Measurements from ENCODE around the gene COL26A1.
A peak's percentile ranks its signal among the peaks of the same experiment; 100 is the strongest.

The COL26A1 gene

GRCh38 chr7:101363196-101363733 is 590 bp downstream of the COL26A1 start:
- no peaks in the 10 kb centered on the region for H3K9me3 ChIP-seq (ENCODE audit: control insufficient read depth, insufficient read depth, low read depth, low read length)
- CTCF ChIA-PET, result interaction anchor here (0.6 to 3.1 kb wide), 6 partner anchors 10 to 175 kb away, joined by 3 to 37 read pairs (median 4); partner anchors contain the start of gene IFT22
- POLR2A ChIA-PET, result interaction anchor here (0.6 to 2.5 kb wide), 6 partner anchors 12 to 132 kb away, joined by 3 to 14 read pairs (median 4); partner anchors contain the start of gene IFT22
- H3K27ac ChIP-seq (ENCODE audit: extremely low read depth, low read depth, low read length), result peak overlapping the region; percentile 66; the same call in 1 of the 2 replicates
- no peaks in the 10 kb centered on the region for H3K4me1 ChIP-seq (ENCODE audit: control insufficient read depth, insufficient read depth, low read length)
- TF ChIP-seq HOXA7 (CRISPR knock-in tag; IDR thresholded peaks at IDR 0.05; ENCODE audit: borderline replicate concordance) (no peak), ZNF266 (tag by site-specific recombination; IDR thresholded peaks at IDR 0.05; ENCODE audit: low read depth) (no peak), AEBP2 (tag by site-specific recombination; IDR thresholded peaks at IDR 0.05; ENCODE audit: borderline replicate concordance) (no peak), RBAK (tag by site-specific recombination; IDR thresholded peaks at IDR 0.05) (no peak), KLF10 (tag by site-specific recombination; IDR thresholded peaks at IDR 0.05) (no peak), ZNF174 (tag by site-specific recombination; IDR thresholded peaks at IDR 0.05) (no peak), WT1 (tag by site-specific recombination; IDR thresholded peaks at IDR 0.05) (no peak), BCL11B (tag by site-specific recombination; IDR thresholded peaks at IDR 0.05; ENCODE audit: low read depth) (no peak), PRDM6 (tag by site-specific recombination; IDR thresholded peaks at IDR 0.05) (no peak), ZNF324 (tag by site-specific recombination; IDR thresholded peaks at IDR 0.05) (no peak), ZNF121 (tag by site-specific recombination; IDR thresholded peaks at IDR 0.05) (no peak)
- TF ChIP-seq, protein P1, sequence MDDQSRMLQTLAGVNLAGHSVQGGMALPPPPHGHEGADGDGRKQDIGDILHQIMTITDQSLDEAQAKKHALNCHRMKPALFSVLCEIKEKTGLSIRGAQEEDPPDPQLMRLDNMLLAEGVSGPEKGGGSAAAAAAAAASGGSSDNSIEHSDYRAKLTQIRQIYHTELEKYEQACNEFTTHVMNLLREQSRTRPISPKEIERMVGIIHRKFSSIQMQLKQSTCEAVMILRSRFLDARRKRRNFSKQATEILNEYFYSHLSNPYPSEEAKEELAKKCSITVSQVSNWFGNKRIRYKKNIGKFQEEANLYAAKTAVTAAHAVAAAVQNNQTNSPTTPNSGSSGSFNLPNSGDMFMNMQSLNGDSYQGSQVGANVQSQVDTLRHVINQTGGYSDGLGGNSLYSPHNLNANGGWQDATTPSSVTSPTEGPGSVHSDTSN (CRISPR knock-in tag; IDR thresholded peaks at IDR 0.05), result no peak
- H3K36me3 ChIP-seq (ENCODE audit: control insufficient read depth in 2 of 2, insufficient read depth in 1 of 2, low read length in 2 of 2), result no peaks in the 10 kb centered on the region
- peak overlapping the region; percentile 53 for H3K4me3 ChIP-seq (ENCODE audit: low read depth, low read length)

GRCh38 chr7:101363734-101364374 is 1.2 kb downstream of the COL26A1 start:
- H3K9me3 ChIP-seq (ENCODE audit: control insufficient read depth, insufficient read depth, low read depth, low read length), result no peaks in the 10 kb centered on the region
- CTCF ChIA-PET, result interaction anchor here (0.6 to 3.1 kb wide), 35 partner anchors 10 to 682 kb away, joined by 3 to 37 read pairs (median 4); no protein-coding TSS in a partner anchor
- TF ChIP-seq ZNF692 (tag by site-specific recombination; IDR thresholded peaks at IDR 0.05) (peak; percentile 78), ZNF707 (tag by site-specific recombination; IDR thresholded peaks at IDR 0.05) (no peak), ZNF830 (tag by site-specific recombination; IDR thresholded peaks at IDR 0.05; ENCODE audit: low read depth) (no peak), ZNF621 (tag by site-specific recombination; IDR thresholded peaks at IDR 0.05) (no peak), ZSCAN23 (tag by site-specific recombination; IDR thresholded peaks at IDR 0.05) (no peak), ZNF747 (tag by site-specific recombination; IDR thresholded peaks at IDR 0.05) (no peak), ZNF600 (tag by site-specific recombination; IDR thresholded peaks at IDR 0.05) (peak; percentile 88), GLIS1 (tag by site-specific recombination; IDR thresholded peaks at IDR 0.05) (peak; percentile 43; the same call in 1 of the 2 replicates), ZNF473 (tag by site-specific recombination; IDR thresholded peaks at IDR 0.05) (no peak), ZNF571 (tag by site-specific recombination; IDR thresholded peaks at IDR 0.05) (no peak), ZSCAN30 (tag by site-specific recombination; IDR thresholded peaks at IDR 0.05) (peak; percentile 72; the same call in 1 of the 2 replicates), ZNF664 (tag by site-specific recombination; IDR thresholded peaks at IDR 0.05) (no peak), ZNF670 (tag by site-specific recombination; IDR thresholded peaks at IDR 0.05; ENCODE audit: low read depth) (no peak), ZNF133 (tag by site-specific recombination; IDR thresholded peaks at IDR 0.05) (no peak), SCRT1 (tag by site-specific recombination; IDR thresholded peaks at IDR 0.05; ENCODE audit: borderline replicate concordance) (no peak)
- TF ChIP-seq, protein P2, sequence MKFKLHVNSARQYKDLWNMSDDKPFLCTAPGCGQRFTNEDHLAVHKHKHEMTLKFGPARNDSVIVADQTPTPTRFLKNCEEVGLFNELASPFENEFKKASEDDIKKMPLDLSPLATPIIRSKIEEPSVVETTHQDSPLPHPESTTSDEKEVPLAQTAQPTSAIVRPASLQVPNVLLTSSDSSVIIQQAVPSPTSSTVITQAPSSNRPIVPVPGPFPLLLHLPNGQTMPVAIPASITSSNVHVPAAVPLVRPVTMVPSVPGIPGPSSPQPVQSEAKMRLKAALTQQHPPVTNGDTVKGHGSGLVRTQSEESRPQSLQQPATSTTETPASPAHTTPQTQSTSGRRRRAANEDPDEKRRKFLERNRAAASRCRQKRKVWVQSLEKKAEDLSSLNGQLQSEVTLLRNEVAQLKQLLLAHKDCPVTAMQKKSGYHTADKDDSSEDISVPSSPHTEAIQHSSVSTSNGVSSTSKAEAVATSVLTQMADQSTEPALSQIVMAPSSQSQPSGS (tag by site-specific recombination; IDR thresholded peaks at IDR 0.05; ENCODE audit: low read depth), result no peak

More at GRCh38 chr7:101363734-101364374, 1.2 kb downstream of the COL26A1 start:
- Histone ChIP-seq H3K4me1 (ENCODE audit: control insufficient read depth, insufficient read depth, low read length) (no peaks in the 10 kb centered on the region), H3K4me3 (ENCODE audit: low read depth, low read length) (peak overlapping the region; percentile 53), H3K36me3 (ENCODE audit: control insufficient read depth in 2 of 2, insufficient read depth in 1 of 2, low read length in 2 of 2) (no peaks in the 10 kb centered on the region), H3K27ac (ENCODE audit: extremely low read depth, low read depth, low read length) (peak overlapping the region; percentile 66; the same call in 1 of the 2 replicates)
- POLR2A ChIA-PET, result interaction anchor here (1.3 to 2.5 kb wide), 2 partner anchors 42 to 131 kb away, joined by 3 to 14 read pairs; partner anchors contain the start of gene IFT22
